Measurements from ENCODE around the gene WDR4. TPM values are rescaled to one million over a fixed set of nuclear protein-coding genes. Genes with fewer than 3 reads are reported as not detected.
A peak's percentile ranks its signal among the peaks of the same experiment; 100 is the strongest.
"Not testable (repeated sequence)": the region's sequence is repeated elsewhere in the genome, so short reads cannot be mapped to it uniquely, and the experiment has no call there.

WDR4 gene
- total RNA-seq, 2 donors from 2014 or later: 10.3 to 18.5 TPM

DNA sequence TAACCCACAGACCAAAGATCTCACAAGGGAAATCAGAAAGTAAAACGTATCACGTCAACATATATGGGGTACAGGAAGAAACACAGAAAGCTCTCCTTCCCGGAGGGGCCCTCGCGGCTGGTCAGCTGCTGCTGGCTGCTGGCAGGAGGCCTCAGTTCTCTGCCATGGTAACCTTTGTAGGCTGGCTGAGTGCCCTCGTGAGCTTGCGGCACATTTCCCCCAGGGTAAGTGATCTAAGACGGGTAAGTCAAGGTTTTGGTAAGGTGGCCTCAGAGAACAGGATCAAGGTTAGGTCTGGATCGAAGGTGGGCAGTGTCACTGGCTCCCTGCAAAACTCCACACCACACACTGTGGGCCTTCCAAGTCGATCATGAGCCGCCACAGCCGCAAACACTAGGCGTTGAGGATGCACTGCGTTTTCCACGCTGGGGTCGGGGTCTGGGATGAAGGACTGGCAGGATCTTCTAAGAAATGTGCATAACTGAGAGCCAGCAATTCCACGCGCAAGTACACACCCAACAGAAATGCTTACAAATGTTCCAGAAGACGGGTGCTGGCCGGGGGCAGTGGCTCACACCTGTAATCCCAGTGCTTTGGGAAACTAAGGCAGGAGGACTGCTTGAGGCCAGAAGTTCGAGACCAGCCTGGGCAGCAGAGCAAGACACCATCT lies 33.9 kb downstream of the WDR4 start:
- Histone ChIP-seq H3K36me3 (peaks cover 20% of the 10 kb centered on the region), H3K4me1 (ENCODE audit: control insufficient read depth in 1 of 2, low read depth in 2 of 2) (peaks cover 0 to 15% of the 10 kb centered on the region in 2 donors), H3K27ac (peak overlapping the region in 1 of 2 donors; percentile 37), H3K4me3 (no peak overlapping the region), H3K9me3 (no peaks in the 10 kb centered on the region), H3K27me3 (replicated peaks; ENCODE audit: insufficient read depth) (no peaks in the 10 kb centered on the region)
- ATAC-seq (ENCODE audit: insufficient number of reproducible peaks, low FRiP score, low read depth) (no peak), DNase-seq (ENCODE audit: low spot score) (no peak)
- TF ChIP-seq, protein P1, sequence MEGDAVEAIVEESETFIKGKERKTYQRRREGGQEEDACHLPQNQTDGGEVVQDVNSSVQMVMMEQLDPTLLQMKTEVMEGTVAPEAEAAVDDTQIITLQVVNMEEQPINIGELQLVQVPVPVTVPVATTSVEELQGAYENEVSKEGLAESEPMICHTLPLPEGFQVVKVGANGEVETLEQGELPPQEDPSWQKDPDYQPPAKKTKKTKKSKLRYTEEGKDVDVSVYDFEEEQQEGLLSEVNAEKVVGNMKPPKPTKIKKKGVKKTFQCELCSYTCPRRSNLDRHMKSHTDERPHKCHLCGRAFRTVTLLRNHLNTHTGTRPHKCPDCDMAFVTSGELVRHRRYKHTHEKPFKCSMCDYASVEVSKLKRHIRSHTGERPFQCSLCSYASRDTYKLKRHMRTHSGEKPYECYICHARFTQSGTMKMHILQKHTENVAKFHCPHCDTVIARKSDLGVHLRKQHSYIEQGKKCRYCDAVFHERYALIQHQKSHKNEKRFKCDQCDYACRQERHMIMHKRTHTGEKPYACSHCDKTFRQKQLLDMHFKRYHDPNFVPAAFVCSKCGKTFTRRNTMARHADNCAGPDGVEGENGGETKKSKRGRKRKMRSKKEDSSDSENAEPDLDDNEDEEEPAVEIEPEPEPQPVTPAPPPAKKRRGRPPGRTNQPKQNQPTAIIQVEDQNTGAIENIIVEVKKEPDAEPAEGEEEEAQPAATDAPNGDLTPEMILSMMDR (IDR thresholded peaks at IDR 0.05): no peak

DNA sequence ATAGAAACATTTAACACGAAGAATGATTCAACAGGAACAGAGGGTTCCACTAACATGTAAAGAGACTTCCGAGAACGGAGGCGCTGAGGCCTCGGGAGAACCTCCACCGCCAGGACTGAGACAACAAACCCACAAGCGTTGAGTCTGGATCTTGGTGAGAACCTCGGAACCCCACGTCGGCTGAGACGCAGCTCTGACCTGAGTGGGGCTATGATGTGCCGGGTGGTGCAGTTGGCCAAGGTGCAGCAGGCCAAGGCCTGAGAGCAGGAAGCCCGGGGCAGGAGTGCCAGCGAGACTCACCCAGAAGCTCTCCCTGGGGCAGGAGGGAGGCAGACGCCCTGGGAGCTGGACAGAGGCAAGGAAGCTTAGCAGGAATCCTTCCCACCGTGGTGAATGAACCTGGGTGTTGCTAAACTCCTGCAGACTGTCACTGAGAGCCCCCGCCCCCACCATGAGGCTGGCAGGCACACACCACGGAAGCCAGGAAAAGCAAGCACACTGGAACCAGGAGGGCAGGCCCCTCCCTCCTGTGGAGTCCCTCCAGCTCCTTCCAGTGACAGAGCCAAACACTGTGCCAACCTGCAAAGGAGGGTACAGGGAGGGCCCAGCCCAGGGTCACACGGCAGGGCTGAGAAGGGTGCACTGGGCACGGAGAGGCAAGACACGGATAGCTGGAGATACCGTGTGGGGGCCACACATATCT lies 34.8 kb downstream of the WDR4 start:
- DNase-seq (ENCODE audit: low spot score): no peak
- no peak for ATAC-seq (ENCODE audit: insufficient number of reproducible peaks, low FRiP score, low read depth)
- H3K9me3 ChIP-seq: no peaks in the 10 kb centered on the region
- no peak overlapping the region for H3K4me3 ChIP-seq
- H3K27ac ChIP-seq: peak overlapping the region in 1 of 2 donors; percentile 37
- H3K27me3 ChIP-seq (replicated peaks; ENCODE audit: insufficient read depth): no peaks in the 10 kb centered on the region
- H3K36me3 ChIP-seq: peaks cover 14% of the 10 kb centered on the region
- TF ChIP-seq, protein P1 (IDR thresholded peaks at IDR 0.05): no peak
- peaks cover 0 to 15% of the 10 kb centered on the region in 2 donors for H3K4me1 ChIP-seq (ENCODE audit: control insufficient read depth in 1 of 2, low read depth in 2 of 2)

DNA sequence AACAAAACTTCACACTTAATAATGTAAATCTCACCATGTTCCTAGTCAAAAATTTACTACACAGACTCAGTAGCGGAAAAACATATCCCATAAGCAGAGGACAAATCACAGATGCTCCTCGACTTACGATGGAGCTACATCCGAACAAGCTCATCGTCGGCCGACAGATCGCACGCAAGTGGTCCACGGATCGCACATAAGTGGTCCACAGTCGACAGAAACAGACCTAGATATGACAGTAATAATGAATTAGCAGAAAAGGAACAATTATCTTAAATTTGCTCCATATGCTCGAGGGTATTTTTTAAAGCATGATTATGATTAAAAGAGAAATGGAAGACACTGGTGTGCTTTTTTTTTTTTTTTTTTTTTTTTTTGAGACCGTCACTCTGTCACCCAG lies 36.3 kb downstream of the WDR4 start:
- no peak for ATAC-seq (ENCODE audit: insufficient number of reproducible peaks, low FRiP score, low read depth)
- Histone ChIP-seq H3K27ac (no peak overlapping the region), H3K27me3 (replicated peaks; ENCODE audit: insufficient read depth) (no peaks in the 10 kb centered on the region), H3K4me1 (ENCODE audit: control insufficient read depth in 1 of 2, low read depth in 2 of 2) (peaks cover 0 to 15% of the 10 kb centered on the region in 2 donors), H3K9me3 (no peaks in the 10 kb centered on the region), H3K4me3 (no peak overlapping the region), H3K36me3 (peaks cover 10% of the 10 kb centered on the region)
- TF ChIP-seq, protein P1 (IDR thresholded peaks at IDR 0.05): no peak
- DNase-seq (ENCODE audit: low spot score): no peak

DNA sequence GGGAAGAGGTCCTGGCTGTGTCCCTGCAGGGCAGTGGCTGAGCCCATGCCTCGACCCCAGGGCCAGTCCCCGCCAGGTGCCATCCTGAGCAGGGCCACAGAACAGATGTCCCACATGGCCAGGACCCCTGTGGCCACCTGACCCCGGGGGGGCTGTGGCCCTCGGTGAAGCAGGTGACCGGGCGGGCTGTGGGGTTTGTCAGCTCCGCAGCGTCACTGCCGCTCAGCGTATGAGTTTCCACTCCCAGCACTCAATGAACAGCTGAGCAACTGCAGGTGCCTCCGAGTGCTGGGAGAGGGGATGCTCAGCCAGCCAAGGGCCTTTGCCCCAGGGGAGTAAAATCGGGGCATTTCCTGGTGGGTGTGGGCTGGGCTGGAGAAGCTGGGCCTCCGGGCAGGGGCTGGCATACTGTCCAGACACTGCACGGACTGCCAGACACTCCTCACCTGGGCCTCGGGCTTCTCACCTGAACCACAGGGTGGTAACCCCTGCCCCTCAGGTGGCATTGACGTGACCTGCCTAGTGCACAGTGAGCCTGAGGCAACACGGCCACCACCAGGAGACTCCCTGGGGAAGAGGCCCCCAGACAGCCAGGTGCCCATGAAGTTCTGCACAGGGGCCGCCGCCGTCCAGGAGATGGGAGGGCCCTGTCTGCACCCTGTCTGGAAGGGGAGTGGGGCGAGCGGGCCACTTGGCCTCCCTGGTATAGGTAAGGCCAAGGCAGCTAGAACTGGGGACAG lies 37.3 kb downstream of the WDR4 start:
- not testable (repeated sequence) for ATAC-seq (ENCODE audit: insufficient number of reproducible peaks, low FRiP score, low read depth); H3K27me3 ChIP-seq (replicated peaks; ENCODE audit: insufficient read depth); H3K36me3 ChIP-seq; DNase-seq (ENCODE audit: low spot score); H3K4me3 ChIP-seq; H3K27ac ChIP-seq; H3K9me3 ChIP-seq
- peaks cover 0 to 15% of the 10 kb centered on the region in 2 donors for H3K4me1 ChIP-seq (ENCODE audit: control insufficient read depth in 1 of 2, low read depth in 2 of 2)

DNA sequence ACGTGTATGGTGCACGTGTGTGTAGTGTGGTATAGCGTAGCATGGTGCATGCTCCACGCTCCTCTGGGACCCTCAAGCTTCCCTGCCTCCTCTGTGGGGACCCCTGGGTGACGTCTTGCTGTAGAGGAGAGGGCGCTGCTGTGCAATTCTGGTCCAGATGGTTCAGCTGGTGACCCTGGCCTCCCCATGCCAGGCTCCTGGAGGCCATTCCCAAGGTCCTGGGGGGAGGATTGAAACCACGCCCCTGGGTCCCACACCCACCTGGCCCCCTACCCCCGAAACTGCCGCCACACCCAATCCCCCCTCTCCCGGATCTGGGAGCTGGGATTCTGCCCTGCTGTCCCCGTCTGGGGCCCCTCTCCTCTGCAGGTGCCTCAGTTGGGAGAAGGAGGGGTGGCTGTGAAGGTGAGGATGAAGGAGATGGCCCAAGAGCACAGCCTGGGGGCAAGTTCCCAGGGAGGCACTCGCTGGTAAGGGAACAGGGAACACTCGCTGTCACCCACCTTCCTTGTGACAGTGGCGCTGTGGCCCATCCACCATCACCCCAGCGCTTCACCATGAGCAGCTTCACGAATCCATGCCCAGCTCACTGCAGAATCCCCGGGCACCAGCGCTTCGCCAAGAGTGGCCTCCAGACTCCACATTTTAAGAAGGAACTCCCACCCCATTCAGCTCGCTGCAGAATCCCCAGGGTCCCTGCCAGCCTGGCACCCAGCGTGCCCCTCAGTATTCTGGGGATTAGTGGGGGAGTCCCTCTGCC lies 38.0 kb downstream of the WDR4 start:
- Histone ChIP-seq H3K27me3 (replicated peaks; ENCODE audit: insufficient read depth) (no peaks in the 10 kb centered on the region), H3K9me3 (no peaks in the 10 kb centered on the region), H3K4me1 (ENCODE audit: control insufficient read depth in 1 of 2, low read depth in 2 of 2) (peaks cover 0 to 15% of the 10 kb centered on the region in 2 donors), H3K27ac (no peak overlapping the region), H3K4me3 (no peak overlapping the region), H3K36me3 (peaks cover 7% of the 10 kb centered on the region)
- no peak for ATAC-seq (ENCODE audit: insufficient number of reproducible peaks, low FRiP score, low read depth)
- TF ChIP-seq, protein P1 (IDR thresholded peaks at IDR 0.05): no peak
- DNase-seq (ENCODE audit: low spot score): no peak
